ENCODE data around the gene CATSPER3. TPM values are rescaled to one million over a fixed set of nuclear protein-coding genes. Genes with fewer than 3 reads are reported as not detected.
A peak's percentile ranks its signal among the peaks of the same experiment; 100 is the strongest.

Gene CATSPER3
- total and polyA plus RNA-seq, 4 donors, result 0.33 to 0.79 (median 0.75) TPM; not detected in 1

DNA sequence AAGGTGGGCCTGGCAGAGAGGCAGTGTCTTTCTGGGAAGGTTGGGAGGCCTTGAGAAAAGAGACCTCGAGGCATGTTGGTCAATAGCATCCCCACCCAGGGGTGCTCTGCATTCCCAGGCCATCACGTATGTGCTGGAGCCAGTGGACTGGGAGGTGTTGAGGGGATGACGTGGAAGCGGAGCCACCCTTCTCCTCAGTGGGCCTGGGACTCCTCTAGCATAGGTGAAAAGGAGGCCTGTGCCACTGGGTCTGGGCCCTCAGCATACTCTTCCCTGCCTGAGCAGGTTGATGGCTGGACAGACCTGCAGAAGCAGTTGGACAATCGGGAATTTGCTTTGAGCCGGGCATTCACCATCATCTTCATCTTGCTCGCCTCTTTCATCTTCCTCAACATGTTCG lies 40.8 kb downstream of the CATSPER3 start:
- WGBS (ENCODE audit: insufficient coverage), result 97% methylated on average over 5 of the region's 8 CpGs
- no peak overlapping the region for H3K27ac ChIP-seq (ENCODE audit: low read depth, low read length)
- no peaks in the 10 kb centered on the region for H3K9me3 ChIP-seq (ENCODE audit: control insufficient read depth, insufficient read depth, low read length)
- no peak for DNase-seq (ENCODE audit: low read depth in 4 of 6, low spot score in 6 of 6)
- H3K36me3 ChIP-seq (ENCODE audit: control insufficient read depth, insufficient read depth, low read length), result no peaks in the 10 kb centered on the region
- no peak overlapping the region for H3K4me3 ChIP-seq (ENCODE audit: low read depth, low read length)
- H3K4me1 ChIP-seq (ENCODE audit: control insufficient read depth, insufficient read depth, low read length), result peaks cover 10% of the 10 kb centered on the region
- no peaks in the 10 kb centered on the region for H3K27me3 ChIP-seq (ENCODE audit: control insufficient read depth, insufficient read depth, low read length)

DNA sequence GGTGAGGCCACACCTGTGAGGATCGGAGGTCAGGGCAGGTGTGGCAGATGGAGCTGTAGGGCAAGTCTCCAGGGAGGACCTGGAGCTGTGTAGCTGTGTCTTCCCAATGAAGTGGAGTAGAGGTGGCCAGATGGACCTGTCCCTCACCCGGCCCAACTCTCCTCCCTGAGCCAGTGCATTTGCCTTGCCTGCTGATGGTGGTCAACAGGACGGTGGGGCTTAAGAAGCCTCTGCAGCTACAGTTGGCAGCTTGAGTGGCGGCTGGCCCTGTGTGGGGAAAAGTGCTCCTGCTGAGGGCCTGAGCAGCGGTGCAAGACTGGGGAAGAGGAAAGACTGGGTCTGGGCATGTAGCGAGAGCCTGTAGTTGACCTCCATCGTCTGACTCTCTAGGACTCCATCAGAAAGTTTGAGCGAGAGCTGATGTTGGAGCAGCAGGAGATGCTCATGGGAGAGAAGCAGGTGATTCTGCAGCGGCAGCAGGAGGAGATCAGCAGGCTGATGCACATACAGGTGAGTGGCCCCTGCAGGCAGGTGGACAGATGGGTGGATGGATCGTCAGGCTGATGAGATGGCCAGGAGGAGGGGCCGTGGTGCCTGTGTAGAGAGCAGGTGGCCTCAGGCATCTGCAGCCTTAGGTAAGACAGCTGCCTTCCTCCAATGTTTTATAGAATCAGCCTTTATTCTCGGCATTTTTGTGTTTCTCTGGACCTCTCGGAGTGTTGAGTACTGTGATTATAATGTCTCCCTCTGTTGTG lies 41.5 kb downstream of the CATSPER3 start:
- Histone ChIP-seq H3K36me3 (ENCODE audit: control insufficient read depth, insufficient read depth, low read length) (no peaks in the 10 kb centered on the region), H3K9me3 (ENCODE audit: control insufficient read depth, insufficient read depth, low read length) (no peaks in the 10 kb centered on the region), H3K27me3 (ENCODE audit: control insufficient read depth, insufficient read depth, low read length) (no peaks in the 10 kb centered on the region), H3K4me1 (ENCODE audit: control insufficient read depth, insufficient read depth, low read length) (peaks cover 16% of the 10 kb centered on the region), H3K27ac (ENCODE audit: low read depth, low read length) (no peak overlapping the region), H3K4me3 (ENCODE audit: low read depth, low read length) (no peak overlapping the region)
- no peak for DNase-seq (ENCODE audit: low read depth in 4 of 6, low spot score in 6 of 6)
- WGBS (ENCODE audit: insufficient coverage), result 86% methylated on average over 11 of the region's 13 CpGs

DNA sequence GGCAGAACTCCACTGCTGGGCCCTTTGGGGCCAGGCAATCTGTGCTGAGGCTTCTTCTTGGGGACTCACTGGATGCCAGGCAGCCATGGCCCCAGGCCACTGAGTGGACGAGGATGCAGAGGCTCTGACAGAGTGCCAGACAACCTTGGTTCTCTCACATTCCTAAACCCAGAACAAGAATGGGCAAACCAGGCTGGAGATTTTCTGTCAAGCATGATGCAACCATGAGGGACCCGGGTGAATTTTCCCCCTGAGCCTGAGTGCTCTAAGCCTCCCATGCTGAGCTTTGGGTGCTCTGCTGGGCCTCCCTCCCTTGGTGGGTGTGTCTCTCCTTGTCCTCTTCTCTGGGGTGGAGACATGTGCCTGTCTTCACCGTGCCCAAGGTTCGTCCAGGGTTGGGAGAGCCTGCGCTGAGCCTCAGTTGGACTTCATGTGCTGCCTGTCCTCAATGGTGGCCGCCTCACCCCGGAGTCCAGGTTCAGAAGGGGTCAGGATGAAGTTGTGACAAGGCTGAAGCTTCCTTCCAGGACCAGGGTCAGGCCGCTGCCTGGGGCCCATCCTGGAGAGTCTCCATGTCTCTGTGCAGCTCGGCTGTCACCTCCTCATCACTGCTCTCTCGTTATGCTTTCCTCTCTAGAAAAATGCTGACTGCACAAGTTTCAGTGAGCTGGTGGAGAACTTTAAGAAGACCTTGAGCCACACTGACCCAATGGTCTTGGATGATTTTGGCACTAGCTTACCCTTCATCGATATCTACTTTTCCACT lies 42.2 kb downstream of the CATSPER3 start:
- H3K27me3 ChIP-seq (ENCODE audit: control insufficient read depth, insufficient read depth, low read length), result no peaks in the 10 kb centered on the region
- no peaks in the 10 kb centered on the region for H3K36me3 ChIP-seq (ENCODE audit: control insufficient read depth, insufficient read depth, low read length)
- no peak overlapping the region for H3K27ac ChIP-seq (ENCODE audit: low read depth, low read length)
- H3K9me3 ChIP-seq (ENCODE audit: control insufficient read depth, insufficient read depth, low read length), result no peaks in the 10 kb centered on the region
- no peak overlapping the region for H3K4me3 ChIP-seq (ENCODE audit: low read depth, low read length)
- 97% methylated on average over 10 of the region's 11 CpGs for WGBS (ENCODE audit: insufficient coverage)
- H3K4me1 ChIP-seq (ENCODE audit: control insufficient read depth, insufficient read depth, low read length), result peaks cover 21% of the 10 kb centered on the region
- no peak for DNase-seq (ENCODE audit: low read depth in 4 of 6, low spot score in 6 of 6)

DNA sequence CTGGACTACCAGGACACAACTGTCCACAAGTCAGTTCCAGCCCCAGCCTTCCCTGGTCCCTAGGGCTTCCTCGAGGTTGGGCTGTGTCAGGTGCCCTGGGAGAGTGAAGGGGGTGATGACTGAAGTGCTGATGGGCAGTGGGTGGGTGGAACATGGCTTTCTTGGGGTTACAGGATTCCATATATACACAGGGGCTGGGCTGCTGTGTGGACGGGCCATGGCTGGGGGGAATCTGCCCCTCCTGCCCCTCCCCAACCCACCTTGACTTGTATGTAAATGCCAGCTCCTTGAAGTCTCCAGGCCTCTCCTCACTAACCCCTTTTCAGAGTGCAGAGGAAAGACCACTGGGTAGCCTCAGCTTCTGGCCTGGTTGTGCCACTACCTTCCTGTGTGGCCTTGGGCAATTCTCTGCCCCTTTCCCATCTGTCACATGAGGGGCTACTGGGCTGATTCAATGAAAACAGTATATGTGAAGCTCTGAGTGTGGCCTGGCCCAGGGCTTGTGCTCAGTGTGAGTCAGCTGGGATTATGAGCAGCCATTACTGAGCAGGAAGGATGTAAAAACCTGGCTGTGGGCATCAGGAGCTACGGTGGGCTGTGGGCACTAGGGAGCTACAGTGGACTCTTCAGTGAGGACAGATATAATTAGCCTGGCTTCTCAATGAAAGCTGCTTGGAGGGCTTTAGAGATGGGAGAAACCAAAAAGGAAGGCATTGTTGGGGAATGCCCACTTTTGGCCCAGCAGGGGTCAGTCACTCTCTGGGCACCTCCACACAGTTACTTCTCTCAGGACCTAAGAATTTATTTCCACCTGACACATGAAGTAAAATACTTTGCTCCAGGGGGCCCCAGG lies 43.0 kb downstream of the CATSPER3 start:
- Histone ChIP-seq H3K36me3 (ENCODE audit: control insufficient read depth, insufficient read depth, low read length) (no peaks in the 10 kb centered on the region), H3K27me3 (ENCODE audit: control insufficient read depth, insufficient read depth, low read length) (no peaks in the 10 kb centered on the region), H3K27ac (ENCODE audit: low read depth, low read length) (no peak overlapping the region), H3K4me3 (ENCODE audit: low read depth, low read length) (no peak overlapping the region), H3K9me3 (ENCODE audit: control insufficient read depth, insufficient read depth, low read length) (no peaks in the 10 kb centered on the region), H3K4me1 (ENCODE audit: control insufficient read depth, insufficient read depth, low read length) (peaks cover 21% of the 10 kb centered on the region)
- 93% methylated on average over 2 of the region's 3 CpGs for WGBS (ENCODE audit: insufficient coverage)
- DNase-seq (ENCODE audit: low read depth in 4 of 6, low spot score in 6 of 6), result no peak

DNA sequence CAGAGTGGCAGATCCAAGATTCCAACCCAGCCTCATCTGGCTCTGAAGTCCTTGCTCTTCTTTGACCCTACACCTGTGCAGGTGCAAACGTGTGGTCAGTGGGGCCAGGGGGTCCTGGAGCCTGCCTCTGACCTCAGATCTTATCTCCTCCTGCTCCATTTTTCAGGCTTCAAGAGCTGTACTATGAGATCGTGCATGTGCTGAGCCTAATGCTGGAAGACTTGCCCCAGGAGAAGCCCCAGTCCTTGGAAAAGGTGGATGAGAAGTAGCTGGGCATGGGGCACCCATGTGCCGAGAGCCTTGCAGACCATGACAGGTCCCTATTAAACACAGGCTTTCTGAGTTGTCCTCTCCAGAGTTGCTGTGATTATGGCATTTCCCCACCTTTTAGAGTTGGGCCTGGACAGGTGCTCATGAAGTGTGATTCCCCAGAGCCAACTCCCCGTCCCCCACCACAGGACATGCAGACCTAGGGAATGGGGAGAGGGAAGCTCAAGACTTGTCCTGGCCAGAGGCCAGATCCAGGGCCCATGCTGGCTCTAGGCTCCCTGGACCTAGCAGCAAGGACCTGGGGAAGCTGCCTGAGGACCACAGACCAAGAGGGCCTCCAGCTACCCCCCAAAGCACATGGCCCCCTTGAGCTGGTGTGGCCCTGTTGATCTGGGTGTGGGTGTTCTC lies 43.8 kb downstream of the CATSPER3 start:
- H3K4me3 ChIP-seq (ENCODE audit: low read depth, low read length), result no peak overlapping the region
- no peak for DNase-seq (ENCODE audit: low read depth in 4 of 6, low spot score in 6 of 6)
- WGBS (ENCODE audit: insufficient coverage), result 95% methylated on average over 2 of the region's 4 CpGs
- no peaks in the 10 kb centered on the region for H3K36me3 ChIP-seq (ENCODE audit: control insufficient read depth, insufficient read depth, low read length)
- H3K9me3 ChIP-seq (ENCODE audit: control insufficient read depth, insufficient read depth, low read length), result no peaks in the 10 kb centered on the region
- H3K27ac ChIP-seq (ENCODE audit: low read depth, low read length), result no peak overlapping the region
- H3K27me3 ChIP-seq (ENCODE audit: control insufficient read depth, insufficient read depth, low read length), result no peaks in the 10 kb centered on the region
- peaks cover 21% of the 10 kb centered on the region for H3K4me1 ChIP-seq (ENCODE audit: control insufficient read depth, insufficient read depth, low read length)

DNA sequence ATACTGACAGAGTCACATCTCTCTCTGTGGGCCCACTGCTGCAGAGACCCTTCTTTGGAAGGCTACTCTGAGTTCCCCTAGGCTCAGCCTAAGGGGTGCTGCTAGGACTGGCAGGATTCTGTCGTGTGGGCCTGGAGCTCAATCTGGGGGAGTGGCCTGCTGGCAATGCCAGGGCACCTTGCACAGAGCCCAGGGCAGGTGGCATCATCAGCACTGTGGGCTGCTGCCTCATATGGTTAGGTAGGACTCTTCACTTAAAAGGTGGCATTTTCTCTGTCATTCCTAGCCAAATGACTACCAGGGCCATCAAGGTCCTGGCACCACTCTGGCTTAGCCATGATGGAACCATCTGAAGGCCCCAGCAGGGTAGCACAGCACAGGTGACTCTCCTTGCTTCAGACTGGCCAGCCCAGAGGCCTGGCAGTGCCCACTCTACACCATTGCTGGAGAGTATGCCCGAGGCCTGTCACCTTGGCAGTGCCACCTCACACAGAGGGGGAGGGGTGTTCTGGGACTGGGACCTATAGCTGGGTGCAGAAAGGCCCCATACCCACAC lies 44.4 kb downstream of the CATSPER3 start:
- no peaks in the 10 kb centered on the region for H3K9me3 ChIP-seq (ENCODE audit: control insufficient read depth, insufficient read depth, low read length)
- H3K4me1 ChIP-seq (ENCODE audit: control insufficient read depth, insufficient read depth, low read length), result peaks cover 21% of the 10 kb centered on the region
- WGBS (ENCODE audit: insufficient coverage), result 100% methylated on average over 1 of the region's 2 CpGs
- DNase-seq (ENCODE audit: low read depth in 4 of 6, low spot score in 6 of 6), result no peak
- H3K27me3 ChIP-seq (ENCODE audit: control insufficient read depth, insufficient read depth, low read length), result no peaks in the 10 kb centered on the region
- H3K4me3 ChIP-seq (ENCODE audit: low read depth, low read length), result no peak overlapping the region
- no peak overlapping the region for H3K27ac ChIP-seq (ENCODE audit: low read depth, low read length)
- no peaks in the 10 kb centered on the region for H3K36me3 ChIP-seq (ENCODE audit: control insufficient read depth, insufficient read depth, low read length)

DNA sequence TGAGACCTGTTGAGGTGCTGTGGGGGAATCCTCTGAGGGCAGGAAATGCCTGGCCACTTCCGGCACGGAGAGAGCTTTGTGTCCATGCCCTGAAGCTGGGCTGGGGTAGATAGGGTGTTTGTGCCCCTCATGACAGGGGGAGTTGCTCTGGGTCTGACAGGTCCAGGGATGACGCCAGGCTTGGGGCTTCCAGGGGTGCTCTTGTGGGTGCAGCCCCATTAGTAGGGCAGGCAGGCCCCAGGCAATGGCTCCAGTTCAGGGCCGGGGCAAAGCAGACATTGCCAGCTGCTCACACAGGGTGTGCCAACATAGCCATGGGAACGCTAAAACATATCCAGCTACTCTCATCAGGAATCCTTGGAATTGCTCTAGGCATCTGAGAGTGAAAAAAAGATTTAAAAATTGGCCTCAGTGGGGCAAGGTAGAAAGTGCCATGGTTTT lies 45.3 kb downstream of the CATSPER3 start:
- WGBS (ENCODE audit: insufficient coverage), result 75% methylated on average over 4 of the region's 5 CpGs
- DNase-seq (ENCODE audit: low read depth in 4 of 6, low spot score in 6 of 6), result peak in 1 of 6 donors; percentile 38
- Histone ChIP-seq H3K4me3 (ENCODE audit: low read depth, low read length) (no peak overlapping the region), H3K4me1 (ENCODE audit: control insufficient read depth, insufficient read depth, low read length) (peaks cover 21% of the 10 kb centered on the region), H3K36me3 (ENCODE audit: control insufficient read depth, insufficient read depth, low read length) (no peaks in the 10 kb centered on the region), H3K9me3 (ENCODE audit: control insufficient read depth, insufficient read depth, low read length) (no peaks in the 10 kb centered on the region), H3K27me3 (ENCODE audit: control insufficient read depth, insufficient read depth, low read length) (no peaks in the 10 kb centered on the region), H3K27ac (ENCODE audit: low read depth, low read length) (no peak overlapping the region)

DNA sequence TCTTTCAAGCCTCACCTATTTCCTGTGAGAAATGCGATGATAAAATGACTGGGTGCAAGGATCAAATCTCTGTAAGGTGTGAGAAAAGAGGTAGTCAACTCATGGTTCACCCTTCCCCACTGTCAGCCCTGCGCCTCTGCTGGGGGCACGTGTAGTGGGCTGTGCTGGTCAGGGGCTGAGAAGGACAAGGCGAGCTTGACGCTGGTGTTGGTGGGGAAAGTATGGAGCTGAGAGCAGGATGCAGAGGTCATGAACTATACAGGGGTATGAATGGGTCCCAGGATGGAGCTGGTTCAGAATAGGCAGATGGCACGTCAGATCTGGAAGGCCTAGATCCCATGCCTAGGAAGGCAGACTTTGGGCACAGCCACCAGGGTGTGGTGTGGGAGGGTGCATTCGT lies 45.7 kb downstream of the CATSPER3 start:
- Histone ChIP-seq H3K4me1 (ENCODE audit: control insufficient read depth, insufficient read depth, low read length) (peaks cover 21% of the 10 kb centered on the region), H3K27me3 (ENCODE audit: control insufficient read depth, insufficient read depth, low read length) (no peaks in the 10 kb centered on the region), H3K36me3 (ENCODE audit: control insufficient read depth, insufficient read depth, low read length) (no peaks in the 10 kb centered on the region), H3K27ac (ENCODE audit: low read depth, low read length) (no peak overlapping the region), H3K9me3 (ENCODE audit: control insufficient read depth, insufficient read depth, low read length) (no peaks in the 10 kb centered on the region), H3K4me3 (ENCODE audit: low read depth, low read length) (no peak overlapping the region)
- 89% methylated on average over 7 of the region's 7 CpGs for whole genome bisulfite sequencing (ENCODE audit: insufficient coverage)
- no peak for DNase-seq (ENCODE audit: low read depth in 4 of 6, low spot score in 6 of 6)
